Spleen (tissue), 11 donors: ENCODE results near the gene CNTNAP5. TPM values are rescaled to one million over a fixed set of nuclear protein-coding genes. Genes with fewer than 3 reads are reported as not detected.

ENCODE experiments used
- DNase-seq: peaks from one replicate; pipeline ENCODE4 v3.0.0-alpha.2; 2020
- H3K27ac ChIP-seq, 8 donors: fragments of 200-600 bp; sonication (generic) in 7 of 8; 1 replicate in 4 of 8; 2 replicates in 4 of 8; pipeline versions ENCODE4 v1.5.0 to v1.8.0; 2016 to 2021; ENCODE audit warnings: inconsistent platforms in 4 of 8, mild to moderate bottlenecking in 4 of 8, moderate library complexity in 1 of 8
- H3K27me3 ChIP-seq, 7 donors: fragments of 200-600 bp; sonication (generic) in 6 of 7; replicated peaks in 1 of 7; 1 replicate in 4 of 7; 2 replicates in 3 of 7; pipeline versions ENCODE4 v1.5.0 to v1.8.0; 2016 to 2021; ENCODE audit warnings: inconsistent platforms in 3 of 7, mild to moderate bottlenecking in 1 of 7
- H3K36me3 ChIP-seq, 6 donors: fragments of 200-600 bp; sonication (generic) in 5 of 6; 1 replicate in 4 of 6; 2 replicates in 2 of 6; pipeline versions ENCODE4 v1.5.0 to v1.8.0; 2016 to 2021; ENCODE audit warnings: inconsistent platforms in 2 of 6
- H3K4me1 ChIP-seq, 6 donors: fragments of 200-600 bp; sonication (generic) in 5 of 6; 1 replicate in 3 of 6; 2 replicates in 3 of 6; pipeline versions ENCODE4 v1.5.0 to v1.8.0; 2016 to 2021; ENCODE audit warnings: inconsistent platforms in 3 of 6
- H3K4me3 ChIP-seq, 8 donors: fragments of 200-600 bp; sonication (generic) in 7 of 8; 1 replicate in 4 of 8; 2 replicates in 4 of 8; pipeline versions ENCODE4 v1.5.0 to v1.8.0; 2016 to 2021; ENCODE audit warnings: inconsistent platforms in 4 of 8, mild to moderate bottlenecking in 4 of 8, moderate library complexity in 2 of 8
- H3K9me3 ChIP-seq, 8 donors: fragments of 200-600 bp; sonication (generic) in 7 of 8; 1 replicate in 4 of 8; 2 replicates in 4 of 8; pipeline versions ENCODE4 v1.5.0 to v1.8.0; 2016 to 2021; ENCODE audit warnings: inconsistent platforms in 4 of 8
- CTCF ChIP-seq, 11 experiments: fragments of 200-600 bp in 7 of 11; fragments of 450-650 bp in 4 of 11; sonication (generic) in 4 of 11; IDR thresholded peaks in 8 of 11; conservative IDR thresholded peaks in 3 of 11; 1 replicate in 7 of 11; 2 replicates in 4 of 11; pipeline versions ENCODE4 v1.4.0 to v1.8.0; 2016 to 2021; ENCODE audit warnings: antibody characterized with exemption in 11 of 11, inconsistent platforms in 4 of 11, mild to moderate bottlenecking in 1 of 11
- POLR2A ChIP-seq, 3 donors: fragments of 450-650 bp; IDR thresholded peaks; one replicate each; pipeline ENCODE4 v1.5.1; 2017; ENCODE audit warnings: antibody characterized with exemption in 3 of 3, mild to moderate bottlenecking in 1 of 3
- POLR2AphosphoS5 ChIP-seq, 3 donors: sonication (generic); formaldehyde crosslinking; IDR thresholded peaks; one replicate each; pipeline ENCODE4 v1.5.1; 2017; ENCODE audit warnings: antibody characterized with exemption in 3 of 3
- WGBS, 5 donors: extraction: QIAGEN DNeasy Blood & Tissue Kit in 3 of 5; methylation state at CpG; one replicate each; pipeline versions ENCODE4 v1.1.5 to v1.1.7; 2013 to 2018; 5-methylcytosine and 5-hydroxymethylcytosine counted together
- intact Hi-C: fragments of 100-400 bp; cut with DNase I; formaldehyde crosslinking; loops from one replicate; pipeline ENCODE4 v1.15.0; 2023; ENCODE audit warnings: low total_unique reads
- polyA plus RNA-seq, 3 donors: library from polyadenylated mRNA; stranded (reverse); fragments of 200-250 nt; gene quantifications; one replicate each; pipeline ENCODE4 v1.2.1, GENCODE V29; 2013
- total RNA-seq, 7 donors: library from RNA; depleted of rRNA in 3 of 7; stranded (reverse); fragments of >200 nt in 3 of 7; fragmentation: NEBNext Ultra II Directional in 4 of 7; extraction: Animal tissue kit (Norgen Biotek cat#: 25700) in 4 of 7; gene quantifications; one replicate each; pipeline versions ENCODE4 v1.1.0 to v1.2.1, GENCODE V29; 2016 to 2021
- donor health status: healthy with polysubstance abuse.
- donor health status: DM: no; HTN: no; CAD: no; lungs with moderate emphysema.
- donor health status: DM: no; HTN: no; CAD: no.
- donor health status: Bipolar disorder and iron deficiency.
- donor health status: healthy.
- donor health status: DM: no; HTN: no; CAD: no.
- donor health status: DM: yes; HTN: yes; CAD: no.

The CNTNAP5 gene
- total and polyA plus RNA-seq, 10 donors: 0.18 TPM; not detected in 9

GRCh38 chr2:124888431-124888830 lies 863.3 kb downstream of the CNTNAP5 start:
- 88 to 100% (median 93%) methylated on average over 1 of the region's 1 CpG for WGBS, 5 donors
- Histone ChIP-seq H3K27ac (no peak overlapping the region), H3K4me1 (no peaks in the 10 kb centered on the region), H3K27me3 (no peaks in the 10 kb centered on the region), H3K4me3 (no peak overlapping the region), H3K9me3 (peaks cover 0 to 12% (median 0%) of the 10 kb centered on the region in 8 donors), H3K36me3 (no peaks in the 10 kb centered on the region)
- intact Hi-C loops: no loop called here
- TF ChIP-seq POLR2A (IDR thresholded peaks at IDR 0.05) (no peak), CTCF (IDR thresholded peaks at IDR 0.05 in 8 of 11, conservative IDR thresholded peaks at IDR 0.05 in 3 of 11) (no peak), POLR2AphosphoS5 (IDR thresholded peaks at IDR 0.05) (no peak)
- no peak for DNase-seq

GRCh38 chr2:124894199-124894598 lies 869.1 kb downstream of the CNTNAP5 start:
- 59 to 77% (median 70%) methylated on average over 2 of the region's 2 CpGs for WGBS, 5 donors
- intact Hi-C loops: no loop called here
- Histone ChIP-seq H3K4me3 (no peak overlapping the region), H3K4me1 (no peaks in the 10 kb centered on the region), H3K9me3 (peaks cover 0 to 3% (median 0%) of the 10 kb centered on the region in 8 donors), H3K27me3 (no peaks in the 10 kb centered on the region), H3K27ac (no peak overlapping the region), H3K36me3 (no peaks in the 10 kb centered on the region)
- DNase-seq: no peak
- TF ChIP-seq POLR2AphosphoS5 (IDR thresholded peaks at IDR 0.05): no peak
- no peak for TF ChIP-seq POLR2A (IDR thresholded peaks at IDR 0.05)
- TF ChIP-seq CTCF (IDR thresholded peaks at IDR 0.05 in 8 of 11, conservative IDR thresholded peaks at IDR 0.05 in 3 of 11): no peak

- TF ChIP-seq POLR2A (IDR thresholded peaks at IDR 0.05): no peak
- TF ChIP-seq POLR2AphosphoS5 (IDR thresholded peaks at IDR 0.05): no peak
- TF ChIP-seq CTCF (IDR thresholded peaks at IDR 0.05 in 8 of 11, conservative IDR thresholded peaks at IDR 0.05 in 3 of 11): no peak
- Histone ChIP-seq H3K4me3 (no peak overlapping the region), H3K27ac (no peak overlapping the region), H3K27me3 (no peaks in the 10 kb centered on the region), H3K36me3 (no peaks in the 10 kb centered on the region), H3K9me3 (peaks cover 0 to 3% (median 0%) of the 10 kb centered on the region in 8 donors), H3K4me1 (no peaks in the 10 kb centered on the region)
- intact Hi-C loops: no loop called here
- DNase-seq: no peak
- WGBS, 5 donors: 88 to 98% (median 92%) methylated on average over 4 of the region's 4 CpGs
Observed at GRCh38 chr2:124898827-124899226, 873.7 kb downstream of the CNTNAP5 start.

- no peak for DNase-seq
- H3K27ac ChIP-seq: no peak overlapping the region
- H3K27me3 ChIP-seq: no peaks in the 10 kb centered on the region
- 65 to 82% (median 72%) methylated on average over 2 of the region's 2 CpGs for WGBS, 5 donors
- H3K9me3 ChIP-seq: peaks cover 0 to 4% (median 0%) of the 10 kb centered on the region in 8 donors
- no peaks in the 10 kb centered on the region for H3K4me1 ChIP-seq
- TF ChIP-seq POLR2A (IDR thresholded peaks at IDR 0.05): no peak
- no peak for TF ChIP-seq CTCF (IDR thresholded peaks at IDR 0.05 in 8 of 11, conservative IDR thresholded peaks at IDR 0.05 in 3 of 11)
- TF ChIP-seq POLR2AphosphoS5 (IDR thresholded peaks at IDR 0.05): no peak
- intact Hi-C loops: no loop called here
- H3K36me3 ChIP-seq: no peaks in the 10 kb centered on the region
- H3K4me3 ChIP-seq: no peak overlapping the region
Observed at GRCh38 chr2:124908411-124908810, 883.3 kb downstream of the CNTNAP5 start.
